PC-3 (cell line): ENCODE measurements around the gene TMEM174. TPM values are rescaled to one million over a fixed set of nuclear protein-coding genes. Genes with fewer than 3 reads are reported as not detected.

Experiments
- ATAC-seq: fragments of 200-7000 bp; cut with Tn5 transposase; 2 replicates; pipeline ENCODE4 v1.9.1; 2020; ENCODE audit warnings: mild to moderate bottlenecking, moderate library complexity
- BruUV-seq: library from RNA; stranded (reverse); fragments of 400-500 nt; replicated peaks from 2 replicates; lab custom pipeline; 2021; lab: Mats Ljungman, UMichigan
- CTCF ChIA-PET: fragments of 300-600 bp; sonication (Branson Sonifier 250); formaldehyde crosslinking; loops from one replicate; lab custom pipeline; 2022; ENCODE audit warnings: antibody characterized with exemption; lab: Charles Lee
- POLR2A ChIA-PET: fragments of 300-600 bp; sonication (Branson Sonifier 250); formaldehyde crosslinking; loops from one replicate; lab custom pipeline; 2022; ENCODE audit warnings: antibody characterized with exemption; ENCODE audit not compliant: unreplicated experiment; lab: Charles Lee
- DNase-seq: peaks from one replicate; pipeline ENCODE4 v3.0.0-alpha.2; 2015
- H2AFZ ChIP-seq: fragments of 300-600 bp; sonication (generic); 2 replicates; pipeline ENCODE4 v1.6.0; 2016; ENCODE audit warnings: antibody characterized with exemption, low read length
- H3F3A ChIP-seq: fragments of 300-600 bp; sonication (generic); one replicate; pipeline ENCODE4 v1.6.0; 2017; ENCODE audit warnings: antibody characterized with exemption, low read length, control low read depth, mild to moderate bottlenecking; ENCODE audit not compliant: unreplicated experiment
- H3K27ac ChIP-seq: fragments of 300-600 bp; sonication (generic); 2 replicates; pipeline ENCODE4 v1.5.1; 2016; ENCODE audit warnings: mild to moderate bottlenecking, low read length
- H3K27me3 ChIP-seq: fragments of 300-600 bp; sonication (generic); 2 replicates; pipeline ENCODE4 v1.6.1; 2016; ENCODE audit warnings: low read length, mixed read lengths
- H3K36me3 ChIP-seq: fragments of 300-600 bp; sonication (generic); 2 replicates; pipeline ENCODE4 v1.6.1; 2016; ENCODE audit warnings: low read depth, mixed run types, low read length, mixed read lengths
- H3K4me1 ChIP-seq: fragments of 300-600 bp; sonication (generic); 2 replicates; pipeline ENCODE4 v1.5.1; 2016; ENCODE audit warnings: low read length; ENCODE audit not compliant: insufficient read depth
- H3K4me2 ChIP-seq: fragments of 300-600 bp; sonication (generic); 2 replicates; pipeline ENCODE4 v1.6.0; 2016; ENCODE audit warnings: low read length
- H3K4me3 ChIP-seq: fragments of 300-600 bp; sonication (generic); 2 replicates; pipeline ENCODE4 v1.5.1; 2016; ENCODE audit warnings: mild to moderate bottlenecking, low read length, mixed read lengths
- H3K79me2 ChIP-seq: fragments of 300-600 bp; sonication (generic); 2 replicates; pipeline ENCODE4 v1.6.1; 2017; ENCODE audit warnings: low read length, mixed read lengths
- H3K9ac ChIP-seq: fragments of 300-600 bp; sonication (generic); 2 replicates; pipeline ENCODE4 v1.6.0; 2016; ENCODE audit warnings: mild to moderate bottlenecking, low read length
- H3K9me2 ChIP-seq: fragments of 300-600 bp; sonication (generic); replicated peaks from 2 replicates; pipeline ENCODE4 v1.6.1; 2016; ENCODE audit warnings: mixed run types, low read length, mixed read lengths
- H3K9me3 ChIP-seq: fragments of 300-600 bp; sonication (generic); 2 replicates; pipeline ENCODE4 v1.6.1; 2016; ENCODE audit warnings: low read length, mixed read lengths
- H4K20me1 ChIP-seq: fragments of 300-600 bp; sonication (generic); 2 replicates; pipeline ENCODE4 v1.6.1; 2016; ENCODE audit warnings: low read length, mixed read lengths
- CTCF ChIP-seq: fragments of 300-600 bp; sonication (generic); conservative IDR thresholded peaks from 2 replicates; pipeline ENCODE4 v1.5.1; 2017; ENCODE audit warnings: antibody characterized with exemption, low read depth, mild to moderate bottlenecking, low read length
- EZH2 ChIP-seq: fragments of 300-600 bp; sonication (generic); IDR thresholded peaks from one replicate; pipeline ENCODE4 v1.6.1; 2017; ENCODE audit warnings: antibody characterized with exemption, mild to moderate bottlenecking, low read length; ENCODE audit not compliant: unreplicated experiment
- EZH2phosphoT487 ChIP-seq: fragments of 300-600 bp; sonication (generic); IDR thresholded peaks from 2 replicates; pipeline ENCODE4 v1.6.1; 2018; ENCODE audit warnings: mild to moderate bottlenecking, antibody characterized with exemption, low read length, borderline replicate concordance
- intact Hi-C: fragments of 100-400 bp; cut with micrococcal nuclease; formaldehyde crosslinking; loops from 2 replicates; pipeline ENCODE4 v1.9.0; 2023
- total RNA-seq: library from RNA; depleted of rRNA; stranded (reverse); fragments of >200 nt; gene quantifications from 2 replicates; pipeline ENCODE4 v1.2.3, GENCODE V29; 2014

TMEM174 gene
- total RNA-seq, 1 experiment from 2014 or later: not detected

GRCh38 chr5:73176250-73176649 is 3.3 kb downstream of the TMEM174 start:
- Histone ChIP-seq H3K79me2 (no peaks in the 10 kb centered on the region), H3K4me1 (peaks cover 6% of the 10 kb centered on the region; the same call in 1 of the 2 replicates), H3K9me2 (no peaks in the 10 kb centered on the region), H3F3A (no peaks in the 10 kb centered on the region), H3K36me3 (no peaks in the 10 kb centered on the region), H3K9ac (no peak overlapping the region), H3K4me2 (no peak overlapping the region), H4K20me1 (no peaks in the 10 kb centered on the region), H3K27me3 (no peaks in the 10 kb centered on the region), H3K4me3 (no peak overlapping the region), H2AFZ (no peak overlapping the region), H3K9me3 (no peaks in the 10 kb centered on the region), H3K27ac (no peak overlapping the region)
- ChIA-PET POLR2A (no interaction called here), CTCF (interaction anchor here (0.6 kb wide), 1 partner anchor 16 kb away, joined by 3 read pairs; no protein-coding TSS in a partner anchor)
- no peak for TF ChIP-seq EZH2
- TF ChIP-seq CTCF: no peak
- no peak for TF ChIP-seq EZH2phosphoT487
- intact Hi-C loops: no loop called here
- BruUV-seq: no TSS peak
- DNase-seq: no peak
- no peak for ATAC-seq

GRCh38 chr5:73178265-73178664 is 5.3 kb downstream of the TMEM174 start:
- BruUV-seq: no TSS peak
- H3K4me2 ChIP-seq: no peak overlapping the region
- H3K36me3 ChIP-seq: no peaks in the 10 kb centered on the region
- CTCF ChIA-PET: no interaction called here
- H3K9me2 ChIP-seq: no peaks in the 10 kb centered on the region
- intact Hi-C loops: no loop called here
- no peak overlapping the region for H3K27ac ChIP-seq
- H3K9me3 ChIP-seq: no peaks in the 10 kb centered on the region
- H3K27me3 ChIP-seq: no peaks in the 10 kb centered on the region
- H3K4me3 ChIP-seq: no peak overlapping the region
- H3K9ac ChIP-seq: no peak overlapping the region
- POLR2A ChIA-PET: no interaction called here
- no peaks in the 10 kb centered on the region for H4K20me1 ChIP-seq
- no peak overlapping the region for H2AFZ ChIP-seq
- ATAC-seq (no peak), DNase-seq (no peak)
- TF ChIP-seq CTCF (no peak), EZH2phosphoT487 (no peak), EZH2 (no peak)
- H3K4me1 ChIP-seq: peaks cover 6% of the 10 kb centered on the region; the same call in 1 of the 2 replicates
- H3F3A ChIP-seq: no peaks in the 10 kb centered on the region
- no peaks in the 10 kb centered on the region for H3K79me2 ChIP-seq

GRCh38 chr5:73179730-73180129 is 6.7 kb downstream of the TMEM174 start:
- ChIA-PET POLR2A (no interaction called here), CTCF (no interaction called here)
- Histone ChIP-seq H3K79me2 (no peaks in the 10 kb centered on the region), H3K27ac (no peak overlapping the region), H3K9ac (no peak overlapping the region), H3K27me3 (no peaks in the 10 kb centered on the region), H3K4me2 (no peak overlapping the region), H3K9me3 (no peaks in the 10 kb centered on the region), H3K4me3 (no peak overlapping the region), H3K9me2 (no peaks in the 10 kb centered on the region), H2AFZ (no peak overlapping the region), H3F3A (no peaks in the 10 kb centered on the region), H4K20me1 (no peaks in the 10 kb centered on the region), H3K4me1 (peaks cover 6% of the 10 kb centered on the region; the same call in 1 of the 2 replicates), H3K36me3 (no peaks in the 10 kb centered on the region)
- no peak for DNase-seq
- TF ChIP-seq EZH2phosphoT487 (no peak), CTCF (no peak), EZH2 (no peak)
- no peak for ATAC-seq
- BruUV-seq: no TSS peak
- intact Hi-C loops: no loop called here
